ENCODE data around the gene TMEM245. TPM values are rescaled to one million over a fixed set of nuclear protein-coding genes. Genes with fewer than 3 reads are reported as not detected.

TMEM245 gene
- total RNA-seq, 4 donors from 2014 or later = 55.8 to 95.9 (median 88.6) TPM

- TF ChIP-seq CTCF (IDR thresholded peaks at IDR 0.05; ENCODE audit: low read depth) = no peak
Measured at GRCh38 chr9:109046346-109046745, 73.4 kb downstream of the TMEM245 start.

GRCh38 chr9:109043578-109043977 is 76.2 kb downstream of the TMEM245 start:
- TF ChIP-seq CTCF (IDR thresholded peaks at IDR 0.05; ENCODE audit: low read depth) = no peak

- no peak for TF ChIP-seq CTCF (IDR thresholded peaks at IDR 0.05; ENCODE audit: low read depth)
Measured at GRCh38 chr9:109040571-109040970, 79.2 kb downstream of the TMEM245 start.

- no peak for TF ChIP-seq CTCF (IDR thresholded peaks at IDR 0.05; ENCODE audit: low read depth)
Measured at GRCh38 chr9:109039539-109039938, 80.2 kb downstream of the TMEM245 start.

- TF ChIP-seq CTCF (IDR thresholded peaks at IDR 0.05; ENCODE audit: low read depth) = no peak
Measured at GRCh38 chr9:109037946-109038715, 81.6 kb downstream of the TMEM245 start.

GRCh38 chr9:109036744-109037680 is 82.7 kb downstream of the TMEM245 start:
- no peak for TF ChIP-seq CTCF (IDR thresholded peaks at IDR 0.05; ENCODE audit: low read depth)
